Activated T-helper 17 cell treated with anti-CD3 and anti-CD28 coated beads, Interleukin-2, amount 50 U/mL, for 72 hours (primary cell): ENCODE data around the gene KCP. TPM values are rescaled to one million over a fixed set of nuclear protein-coding genes. Genes with fewer than 3 reads are reported as not detected.
A peak's percentile ranks its signal among the peaks of the same experiment; 100 is the strongest.

Experiments used
- ATAC-seq: fragments of 150-1000 bp; cut with Tn5 transposase; replicated peaks from 2 replicates; pipeline ENCODE4 v1.10.0; 2021; ENCODE audit warnings: mild to moderate bottlenecking, moderate library complexity
- H3K27ac Mint-ChIP-seq: one replicate; pipeline ENCODE4 v1.8.0; 2022; ENCODE audit warnings: mixed read lengths
- H3K27me3 Mint-ChIP-seq: one replicate; pipeline ENCODE4 v1.8.0; 2022; ENCODE audit warnings: mixed read lengths
- H3K36me3 Mint-ChIP-seq: one replicate; pipeline ENCODE4 v1.8.0; 2022; ENCODE audit warnings: low read depth, mild to moderate bottlenecking, mixed read lengths
- H3K4me1 Mint-ChIP-seq: one replicate; pipeline ENCODE4 v1.8.0; 2022; ENCODE audit warnings: mixed read lengths
- H3K4me3 Mint-ChIP-seq: one replicate; pipeline ENCODE4 v1.8.0; 2022; ENCODE audit warnings: mild to moderate bottlenecking, mixed read lengths
- H3K9me3 Mint-ChIP-seq: one replicate; pipeline ENCODE4 v1.8.0; 2022; ENCODE audit warnings: mixed read lengths
- total RNA-seq, 2 donors: library from RNA; stranded (reverse); gene quantifications; one replicate each; pipeline ENCODE4 v1.2.3, GENCODE V29; 2022

KCP gene
- total RNA-seq, 2 donors from 2014 or later: 0.09 to 1.0 TPM

- H3K4me3 Mint-ChIP-seq: no peak overlapping the region
- H3K9me3 Mint-ChIP-seq: no peaks in the 10 kb centered on the region
- no peaks in the 10 kb centered on the region for H3K36me3 Mint-ChIP-seq
- no peak for ATAC-seq
- H3K27me3 Mint-ChIP-seq: no peaks in the 10 kb centered on the region
- no peaks in the 10 kb centered on the region for H3K4me1 Mint-ChIP-seq
- no peak overlapping the region for H3K27ac Mint-ChIP-seq
These were observed 35.0 kb downstream of the KCP start for GRCh38 chr7:128875523-128875948.

DNA sequence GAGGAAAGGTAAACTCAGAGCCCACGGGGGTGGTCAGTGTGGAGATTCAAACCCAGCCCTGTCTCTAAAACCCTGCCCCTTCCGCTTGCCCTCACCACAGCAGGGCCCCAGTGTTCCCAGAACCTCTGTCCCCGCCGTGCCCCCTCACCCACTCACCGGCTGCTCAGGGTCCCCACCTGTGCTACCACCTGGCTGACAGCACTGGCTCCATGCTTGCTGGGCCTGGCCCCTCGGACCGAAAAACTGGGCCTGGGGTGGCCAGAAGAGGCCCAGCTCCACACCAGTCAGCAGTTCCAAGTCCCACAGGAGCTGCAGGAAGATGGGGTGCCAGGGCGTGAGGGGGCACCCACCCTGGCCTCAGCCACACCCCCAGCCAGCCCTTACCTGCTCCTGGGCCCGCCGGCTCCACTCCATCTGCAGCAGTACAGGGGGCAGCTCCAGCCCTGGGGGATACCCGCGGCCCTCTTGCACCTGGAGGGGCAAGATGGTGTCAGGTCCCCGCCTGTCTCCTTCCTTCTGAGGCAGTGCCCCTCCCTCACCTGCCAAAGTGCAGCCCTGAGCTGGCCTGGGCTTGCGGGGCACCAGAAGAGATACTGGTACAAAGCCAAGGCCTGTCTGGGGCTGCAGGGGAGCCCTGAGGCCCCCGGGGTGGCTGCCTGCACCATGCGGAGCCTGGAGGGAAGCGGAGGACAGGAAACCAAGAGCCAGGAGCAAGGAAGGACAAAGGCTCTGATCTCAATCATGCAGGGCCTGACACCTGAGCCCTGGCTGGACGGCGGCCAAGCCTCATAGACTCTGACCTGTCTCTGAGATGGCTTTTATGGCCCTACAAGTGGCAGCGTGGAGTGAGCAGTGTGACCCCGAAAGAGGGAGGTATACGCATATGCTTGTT lies 36.1 kb downstream of the KCP start:
- H3K27me3 Mint-ChIP-seq: no peaks in the 10 kb centered on the region
- no peaks in the 10 kb centered on the region for H3K4me1 Mint-ChIP-seq
- H3K9me3 Mint-ChIP-seq: no peaks in the 10 kb centered on the region
- no peak for ATAC-seq
- no peak overlapping the region for H3K27ac Mint-ChIP-seq
- H3K4me3 Mint-ChIP-seq: no peak overlapping the region
- no peaks in the 10 kb centered on the region for H3K36me3 Mint-ChIP-seq

DNA sequence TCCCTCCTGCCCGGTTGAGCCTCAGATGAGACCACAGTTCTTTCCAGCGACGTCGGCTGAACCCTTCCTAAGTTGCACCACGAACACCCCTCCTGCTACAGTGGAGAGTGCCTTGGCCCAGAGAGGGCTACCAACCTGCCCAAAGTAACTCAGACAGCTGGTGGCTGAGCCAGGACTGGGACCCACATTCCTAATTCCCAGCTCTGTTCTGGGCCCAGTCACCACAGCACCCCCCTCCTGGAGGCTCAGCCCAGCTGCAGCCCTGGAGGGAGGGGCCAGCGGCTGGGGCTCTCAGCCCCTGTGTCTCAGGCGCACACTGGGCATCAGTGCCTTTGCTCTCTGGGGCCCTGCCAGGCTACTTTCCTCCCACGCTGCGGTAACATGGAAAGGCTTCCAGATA lies 37.3 kb downstream of the KCP start:
- Mint-ChIP-seq H3K4me1 (no peaks in the 10 kb centered on the region), H3K27me3 (no peaks in the 10 kb centered on the region), H3K27ac (no peak overlapping the region), H3K9me3 (no peaks in the 10 kb centered on the region), H3K36me3 (no peaks in the 10 kb centered on the region), H3K4me3 (no peak overlapping the region)
- ATAC-seq: no peak

- no peak for ATAC-seq
- Mint-ChIP-seq H3K4me3 (no peak overlapping the region), H3K27ac (no peak overlapping the region), H3K36me3 (no peaks in the 10 kb centered on the region), H3K9me3 (no peaks in the 10 kb centered on the region), H3K27me3 (no peaks in the 10 kb centered on the region), H3K4me1 (no peaks in the 10 kb centered on the region)
These were observed 38.1 kb downstream of the KCP start for GRCh38 chr7:128872394-128872824.

GRCh38 chr7:128871050-128871449 lies 39.5 kb downstream of the KCP start:
- Mint-ChIP-seq H3K4me1 (no peaks in the 10 kb centered on the region), H3K9me3 (no peaks in the 10 kb centered on the region), H3K27me3 (no peaks in the 10 kb centered on the region), H3K4me3 (peak overlapping the region; percentile 67), H3K36me3 (no peaks in the 10 kb centered on the region), H3K27ac (no peak overlapping the region)
- no peak for ATAC-seq

GRCh38 chr7:128869944-128870285 lies 40.6 kb downstream of the KCP start:
- Mint-ChIP-seq H3K27me3 (no peaks in the 10 kb centered on the region), H3K27ac (no peak overlapping the region), H3K9me3 (no peaks in the 10 kb centered on the region), H3K4me1 (peaks cover 5% of the 10 kb centered on the region), H3K4me3 (peak overlapping the region; percentile 67), H3K36me3 (peaks cover 11% of the 10 kb centered on the region)
- ATAC-seq: peak; percentile 25

- no peaks in the 10 kb centered on the region for H3K27me3 Mint-ChIP-seq
- H3K36me3 Mint-ChIP-seq: peaks cover 13% of the 10 kb centered on the region
- ATAC-seq: peak; percentile 88
- H3K4me1 Mint-ChIP-seq: peaks cover 8% of the 10 kb centered on the region
- peak overlapping the region; percentile 33 for H3K4me3 Mint-ChIP-seq
- no peaks in the 10 kb centered on the region for H3K9me3 Mint-ChIP-seq
- no peak overlapping the region for H3K27ac Mint-ChIP-seq
These were observed 41.2 kb downstream of the KCP start for GRCh38 chr7:128869138-128869943.

GRCh38 chr7:128868624-128869137 lies 41.8 kb downstream of the KCP start:
- no peaks in the 10 kb centered on the region for H3K27me3 Mint-ChIP-seq
- peaks cover 13% of the 10 kb centered on the region for H3K36me3 Mint-ChIP-seq
- peaks cover 8% of the 10 kb centered on the region for H3K4me1 Mint-ChIP-seq
- ATAC-seq: no peak
- peak overlapping the region; percentile 33 for H3K4me3 Mint-ChIP-seq
- no peaks in the 10 kb centered on the region for H3K9me3 Mint-ChIP-seq
- H3K27ac Mint-ChIP-seq: no peak overlapping the region

GRCh38 chr7:128867842-128868623 lies 42.5 kb downstream of the KCP start:
- H3K27me3 Mint-ChIP-seq: no peaks in the 10 kb centered on the region
- ATAC-seq: no peak
- peaks cover 8% of the 10 kb centered on the region for H3K4me1 Mint-ChIP-seq
- no peaks in the 10 kb centered on the region for H3K9me3 Mint-ChIP-seq
- H3K27ac Mint-ChIP-seq: no peak overlapping the region
- peak overlapping the region; percentile 37 for H3K4me3 Mint-ChIP-seq
- H3K36me3 Mint-ChIP-seq: peaks cover 13% of the 10 kb centered on the region

- Mint-ChIP-seq H3K4me3 (no peak overlapping the region), H3K9me3 (no peaks in the 10 kb centered on the region), H3K36me3 (peaks cover 18% of the 10 kb centered on the region), H3K4me1 (peaks cover 10% of the 10 kb centered on the region), H3K27me3 (no peaks in the 10 kb centered on the region), H3K27ac (no peak overlapping the region)
- ATAC-seq: no peak
These were observed 43.3 kb downstream of the KCP start for GRCh38 chr7:128867241-128867640.

DNA sequence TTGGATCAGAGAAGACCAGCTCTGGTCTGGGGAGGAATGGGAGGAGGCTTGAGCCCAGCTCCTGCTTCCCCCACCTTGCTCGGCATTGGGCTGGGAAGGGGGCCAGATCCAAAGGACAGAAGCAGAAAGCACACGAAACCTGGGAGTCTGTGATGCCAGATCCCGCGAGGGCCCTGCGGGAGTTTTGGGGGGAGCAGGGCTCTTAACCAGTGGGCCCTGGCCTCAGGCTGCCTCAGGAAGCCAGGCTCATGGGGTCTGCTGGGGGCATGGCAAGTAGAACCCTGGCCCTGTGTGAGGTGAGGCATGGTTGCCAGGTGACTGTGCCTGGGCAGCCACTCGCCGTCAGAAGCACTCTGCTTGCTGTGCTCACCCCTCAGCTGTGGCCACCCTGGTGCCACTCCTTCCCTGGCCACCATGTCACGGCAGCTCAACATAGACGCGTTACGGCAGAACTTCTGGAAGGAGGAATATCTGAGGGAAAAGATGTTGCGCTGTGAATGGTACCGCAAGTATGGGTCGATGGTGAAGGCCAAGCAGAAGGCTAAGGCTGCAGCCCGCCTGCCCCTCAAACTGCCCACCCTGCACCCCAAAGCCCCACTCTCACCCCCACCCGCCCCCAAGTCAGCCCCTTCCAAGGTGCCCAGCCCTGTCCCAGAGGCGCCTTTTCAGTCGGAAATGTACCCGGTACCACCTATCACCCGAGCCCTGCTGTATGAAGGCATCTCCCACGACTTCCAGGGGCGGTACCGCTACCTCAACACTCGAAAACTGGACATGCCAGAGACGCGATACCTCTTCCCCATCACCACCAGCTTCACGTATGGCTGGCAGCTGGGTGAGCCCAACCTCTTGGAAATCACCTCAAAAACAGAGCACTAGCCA lies 44.3 kb downstream of the KCP start:
- no peaks in the 10 kb centered on the region for H3K27me3 Mint-ChIP-seq
- no peaks in the 10 kb centered on the region for H3K9me3 Mint-ChIP-seq
- H3K36me3 Mint-ChIP-seq: peaks cover 18% of the 10 kb centered on the region
- no peak for ATAC-seq
- no peak overlapping the region for H3K27ac Mint-ChIP-seq
- H3K4me1 Mint-ChIP-seq: peaks cover 13% of the 10 kb centered on the region
- H3K4me3 Mint-ChIP-seq: no peak overlapping the region

DNA sequence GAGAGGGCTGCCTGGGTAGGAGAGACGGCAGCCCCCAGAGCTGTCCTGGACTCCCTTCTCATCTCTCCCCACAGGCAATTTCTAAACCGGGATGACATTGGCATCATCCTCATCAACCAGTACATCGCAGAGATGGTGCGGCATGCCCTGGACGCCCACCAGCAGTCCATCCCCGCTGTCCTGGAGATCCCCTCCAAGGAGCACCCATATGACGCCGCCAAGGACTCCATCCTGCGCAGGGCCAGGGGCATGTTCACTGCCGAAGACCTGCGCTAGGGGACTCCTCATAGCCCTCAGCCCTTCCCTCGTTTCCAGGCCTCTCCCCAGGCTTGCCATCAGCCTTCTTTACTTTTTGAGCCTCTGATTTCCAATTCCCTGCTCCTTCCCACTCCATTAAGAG lies 45.2 kb downstream of the KCP start:
- peaks cover 13% of the 10 kb centered on the region for H3K4me1 Mint-ChIP-seq
- no peaks in the 10 kb centered on the region for H3K9me3 Mint-ChIP-seq
- H3K36me3 Mint-ChIP-seq: peaks cover 18% of the 10 kb centered on the region
- no peaks in the 10 kb centered on the region for H3K27me3 Mint-ChIP-seq
- no peak for ATAC-seq
- H3K27ac Mint-ChIP-seq: no peak overlapping the region
- H3K4me3 Mint-ChIP-seq: peak overlapping the region; percentile 27

DNA sequence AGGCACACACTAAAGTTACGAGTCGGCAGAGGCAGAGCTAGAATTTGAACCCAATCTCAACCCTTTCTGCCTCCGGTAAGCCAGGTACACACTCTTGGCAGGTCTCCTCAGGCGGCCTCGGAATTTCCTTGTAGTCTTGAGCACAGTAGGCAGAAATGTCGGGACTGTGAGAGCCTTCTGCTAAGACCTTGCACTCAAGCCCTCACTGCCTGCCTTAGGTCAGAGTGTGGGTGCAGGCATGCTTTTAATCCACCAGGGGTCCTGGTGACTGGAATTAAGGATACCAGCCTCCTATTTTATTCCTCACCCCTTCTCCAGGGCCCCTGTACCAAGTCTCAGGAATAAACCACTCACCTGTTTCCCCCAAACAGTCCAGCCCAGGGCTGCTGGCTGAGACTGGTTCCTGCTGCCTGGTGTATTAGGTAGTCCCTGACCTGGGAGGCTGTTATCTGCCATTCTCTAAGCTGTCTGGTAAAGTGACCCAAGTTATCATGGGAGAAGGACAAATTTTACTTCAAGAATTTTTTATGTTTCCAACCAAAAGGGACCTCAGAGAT lies 47.0 kb downstream of the KCP start:
- peak overlapping the region; percentile 87 for H3K27ac Mint-ChIP-seq

More for the DNA sequence above, 47.0 kb downstream of the KCP start:
- ATAC-seq: peak; percentile 46
- no peaks in the 10 kb centered on the region for H3K27me3 Mint-ChIP-seq
- H3K4me3 Mint-ChIP-seq: peak overlapping the region; percentile 83
- H3K36me3 Mint-ChIP-seq: peaks cover 18% of the 10 kb centered on the region
- peaks cover 13% of the 10 kb centered on the region for H3K4me1 Mint-ChIP-seq
- H3K9me3 Mint-ChIP-seq: no peaks in the 10 kb centered on the region
